Measurements from ENCODE around the gene TMEM132C.

The TMEM132C gene

DNA sequence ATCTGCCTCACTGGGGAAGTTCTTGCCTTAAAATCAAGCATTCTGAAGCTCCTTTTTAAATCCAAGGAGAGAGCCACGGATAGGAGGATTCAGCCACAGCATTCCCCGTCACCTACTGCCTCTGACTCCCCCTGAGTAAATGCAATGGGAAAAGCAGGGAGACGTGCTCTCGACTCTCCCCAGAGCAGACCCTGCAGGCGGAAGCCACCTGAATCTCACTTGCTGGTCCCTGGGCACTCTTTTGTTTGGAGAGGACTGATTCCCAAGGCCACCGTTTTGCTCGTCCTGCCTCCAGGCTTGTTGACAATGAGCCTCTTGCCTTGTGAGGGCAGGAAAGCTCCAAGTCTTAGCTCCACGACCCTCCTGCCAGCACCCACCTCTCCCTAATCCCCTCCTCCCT lies 352.3 kb downstream of the TMEM132C start:
- DNase-seq: no peak

DNA sequence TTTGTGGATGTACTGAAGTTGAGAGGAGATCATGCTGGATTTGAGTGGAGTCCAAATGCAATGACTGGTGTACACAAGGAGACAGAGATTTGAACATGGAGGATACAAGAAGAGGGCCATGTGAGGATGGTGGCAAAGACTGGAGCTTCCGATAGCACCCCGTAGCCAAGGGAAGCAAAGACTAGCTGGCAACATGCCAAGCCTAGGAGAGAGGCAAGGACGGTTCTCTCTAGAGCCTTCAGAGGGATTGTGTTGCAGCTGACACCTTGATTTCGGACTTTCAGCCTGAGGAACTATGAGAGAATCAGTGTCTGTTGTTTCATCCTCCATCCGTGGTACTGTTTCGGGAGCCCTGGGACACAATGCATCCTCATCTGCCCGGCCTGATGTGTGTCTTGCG lies 354.3 kb downstream of the TMEM132C start:
- no peak for DNase-seq

DNA sequence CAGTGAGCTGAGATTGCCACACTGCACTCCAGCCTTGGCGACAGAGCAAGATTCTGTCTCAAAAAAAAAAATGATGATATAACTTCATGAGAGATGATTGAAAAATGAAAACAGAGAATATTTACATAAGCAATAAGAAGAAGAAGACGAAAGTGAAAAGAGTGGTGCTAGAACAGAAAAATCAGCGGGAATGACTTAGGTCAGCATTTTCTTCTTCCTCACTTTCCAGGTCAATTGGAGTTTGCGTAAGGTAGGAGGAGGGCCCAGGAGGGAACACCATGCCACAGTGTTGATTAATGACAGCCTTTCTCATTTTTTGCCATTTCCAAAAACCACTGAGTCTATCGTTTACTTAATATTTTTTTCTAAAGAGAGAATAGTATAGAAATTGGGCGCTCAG lies 356.8 kb downstream of the TMEM132C start:
- no peak for DNase-seq

DNA sequence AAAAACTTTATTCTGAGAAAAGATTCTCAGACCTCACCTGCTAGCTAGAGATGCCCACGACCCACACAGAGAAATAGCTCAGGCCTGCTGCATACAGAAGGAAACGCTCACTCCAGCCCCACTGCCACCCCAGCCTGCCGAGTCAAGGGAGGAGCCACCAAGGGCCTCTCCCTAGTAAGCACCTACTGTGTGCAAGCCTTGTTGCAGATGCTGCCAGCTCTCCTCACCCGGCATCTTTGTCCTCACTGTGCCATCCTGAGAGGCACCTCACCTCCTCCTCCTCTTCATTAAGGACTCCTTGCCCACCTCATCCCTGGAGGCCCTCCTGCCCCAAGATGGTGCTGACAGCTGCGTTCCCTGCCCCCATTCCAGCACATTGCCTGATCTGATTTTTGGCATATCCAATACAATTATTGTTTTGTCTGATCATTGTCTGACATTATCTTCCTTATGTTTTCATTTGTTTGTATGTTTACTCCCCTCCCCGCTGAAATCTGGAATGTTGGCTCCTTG lies 359.9 kb downstream of the TMEM132C start:
- DNase-seq: no peak

DNA sequence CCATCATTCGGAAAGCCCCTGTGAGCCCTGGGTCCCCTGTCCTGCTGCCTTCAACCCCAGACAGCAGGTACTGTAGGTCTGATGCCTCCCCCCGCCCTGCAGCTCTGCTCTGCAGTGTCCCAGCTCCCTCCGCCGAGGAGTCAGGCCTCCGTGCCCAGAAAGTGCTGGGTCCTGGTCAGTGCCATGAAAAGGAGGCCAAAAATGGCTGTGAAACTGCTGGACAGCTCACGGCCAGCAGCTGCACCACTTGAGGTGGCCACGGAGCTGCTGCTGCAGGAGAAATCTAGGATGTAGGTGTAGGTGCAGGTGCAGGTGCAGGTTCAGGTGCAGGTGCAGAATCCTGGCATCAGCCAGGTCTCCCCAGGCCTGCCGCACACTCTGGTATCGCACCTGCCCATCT lies 360.7 kb downstream of the TMEM132C start:
- DNase-seq: no peak

DNA sequence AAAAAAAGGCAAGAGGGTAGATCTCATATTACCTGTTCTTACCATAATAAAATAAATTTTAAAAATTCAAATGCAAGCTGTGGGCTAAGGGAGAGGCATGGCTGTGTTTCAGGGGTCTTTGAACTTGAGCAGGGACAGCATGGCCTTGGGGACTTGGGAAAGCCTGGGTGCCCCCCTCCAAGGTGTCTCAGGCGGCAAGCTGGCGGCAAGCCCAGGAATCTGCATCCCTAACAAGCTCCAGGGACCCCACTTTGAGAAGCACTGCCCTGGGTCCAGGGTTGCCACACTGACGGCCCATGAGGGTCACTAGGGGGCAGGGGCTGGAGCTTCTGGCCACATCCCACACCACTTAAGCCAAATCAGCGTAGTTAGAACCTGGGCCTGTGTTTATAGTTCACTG lies 363.0 kb downstream of the TMEM132C start:
- DNase-seq: no peak

DNA sequence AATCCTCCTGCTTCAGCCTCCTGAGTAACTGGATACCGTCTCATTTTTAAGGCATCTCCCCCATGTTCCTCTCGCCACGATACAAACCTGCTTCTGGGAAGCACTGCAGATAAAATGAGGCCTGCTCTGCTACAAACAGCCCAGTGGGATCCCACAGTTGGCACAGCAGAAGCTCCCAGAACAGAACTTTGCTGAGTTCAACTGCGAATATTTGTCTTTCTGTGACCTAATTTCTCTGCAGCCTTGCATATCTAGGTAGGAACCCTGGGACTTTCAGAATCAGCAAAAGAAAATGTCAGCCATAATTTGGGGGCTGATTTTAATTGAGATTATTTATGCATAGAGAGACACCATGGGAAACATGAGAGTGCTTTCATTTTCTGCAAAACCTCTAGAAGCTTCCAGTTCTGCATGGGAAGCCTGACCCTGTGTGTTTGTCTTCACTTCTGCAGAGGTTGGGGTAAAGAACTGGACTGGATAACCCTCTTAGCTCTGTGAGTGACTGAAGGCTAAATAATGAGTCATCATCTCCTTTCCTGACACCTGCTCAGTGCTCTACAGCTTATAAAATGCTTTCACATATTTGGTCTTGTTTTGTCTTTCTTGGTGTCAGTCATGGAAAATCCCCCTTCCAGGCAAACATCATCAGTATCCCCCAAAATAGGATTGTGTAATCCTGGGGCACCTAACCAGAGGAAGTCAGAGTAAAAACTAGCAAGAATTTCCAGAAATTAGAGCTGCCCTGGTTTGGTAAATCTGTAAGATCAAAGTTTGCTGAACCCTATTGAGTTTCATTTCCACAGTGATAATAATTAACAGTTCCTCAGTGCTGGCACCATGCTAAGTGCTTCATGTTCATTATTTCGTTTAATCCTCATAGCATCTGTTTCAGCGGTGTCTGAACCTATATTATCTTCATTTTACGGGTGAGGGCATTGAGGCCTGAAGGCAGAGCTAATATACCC lies 371.0 kb downstream of the TMEM132C start:
- no peak for DNase-seq

DNA sequence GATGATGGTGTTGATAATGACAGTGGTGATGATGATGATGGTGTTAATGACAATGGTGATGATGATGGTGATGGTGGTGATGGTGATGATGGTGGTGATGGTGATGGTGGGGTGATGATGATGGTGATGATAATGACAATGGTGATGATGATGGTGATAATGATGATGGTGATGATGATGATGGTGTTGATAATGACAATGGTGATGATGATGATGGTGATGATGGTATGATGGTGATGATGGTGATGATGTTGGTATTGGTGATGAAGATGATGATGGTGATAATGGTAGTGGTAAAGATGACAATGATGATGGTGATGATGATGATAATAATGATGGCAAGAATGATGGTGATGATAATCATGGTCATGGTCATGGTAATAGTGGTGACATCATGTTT lies 372.1 kb downstream of the TMEM132C start:
- no peak for DNase-seq

DNA sequence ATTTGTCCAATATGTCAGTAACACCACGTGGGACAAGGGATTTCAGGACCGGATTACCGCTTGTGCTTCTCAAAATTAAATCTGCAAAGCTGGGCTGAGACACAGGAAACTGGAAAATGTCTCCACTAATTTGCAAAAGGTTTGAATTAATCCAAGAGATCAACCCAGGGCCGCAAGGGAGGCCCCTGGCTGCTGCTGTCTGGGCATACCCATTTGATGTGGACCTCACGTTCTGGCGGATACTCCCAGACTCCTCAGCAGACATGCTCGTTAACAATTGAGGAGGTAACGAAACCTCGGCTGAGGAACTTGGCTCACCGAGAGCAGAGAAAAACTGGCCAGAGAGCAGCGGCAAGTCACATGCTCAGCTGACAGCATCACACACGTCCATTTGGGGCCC lies 376.2 kb downstream of the TMEM132C start:
- no peak for DNase-seq

DNA sequence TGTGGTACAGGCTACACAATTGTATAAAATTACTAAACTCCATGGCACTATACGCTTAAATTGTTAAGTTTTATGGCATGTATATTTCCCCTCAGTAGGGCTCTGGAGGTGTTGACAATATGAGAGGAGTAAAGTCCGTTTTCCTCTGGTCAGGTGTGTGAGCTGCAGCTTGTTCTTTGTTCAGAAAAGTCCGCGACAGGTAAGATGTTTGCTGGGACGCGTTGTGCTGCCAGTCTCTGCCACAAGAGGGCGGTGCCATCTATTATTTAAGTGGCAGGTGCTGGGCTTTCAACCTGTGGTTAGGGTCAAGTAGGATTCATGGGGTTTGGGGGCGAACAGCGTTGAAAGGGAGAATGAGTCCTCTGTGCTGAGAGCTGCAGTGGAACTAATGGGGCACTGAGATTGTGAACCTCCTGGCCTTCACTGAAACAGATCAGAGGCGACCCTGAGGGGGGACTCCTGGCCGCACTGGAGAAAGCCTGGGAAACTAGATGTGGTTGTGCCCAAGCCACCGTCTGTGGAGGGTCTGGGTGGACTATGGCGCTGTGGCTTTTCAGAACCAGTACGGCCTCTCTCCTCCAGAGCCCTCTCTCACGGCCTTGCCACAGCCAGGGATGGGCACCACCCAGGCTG lies 377.8 kb downstream of the TMEM132C start:
- DNase-seq: no peak

DNA sequence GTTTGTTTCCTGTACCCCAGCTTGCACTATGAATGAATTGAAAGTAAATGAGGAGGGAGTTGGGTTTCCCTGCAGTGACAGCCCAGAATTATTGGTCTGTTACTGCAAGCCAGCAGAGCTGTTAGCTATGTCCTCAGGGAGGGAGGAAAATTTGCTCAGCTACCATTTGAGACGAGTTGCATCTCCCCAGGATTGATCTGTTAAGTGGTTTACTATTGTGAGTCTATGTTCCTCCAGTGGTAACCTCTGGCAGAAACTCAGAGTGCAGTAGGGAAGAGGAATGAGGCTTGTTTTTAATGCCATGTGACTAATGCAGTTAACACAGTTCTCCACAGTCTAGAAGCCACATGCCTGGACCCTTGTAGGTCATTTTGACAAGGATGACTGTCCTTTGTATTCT lies 382.9 kb downstream of the TMEM132C start:
- DNase-seq: no peak

DNA sequence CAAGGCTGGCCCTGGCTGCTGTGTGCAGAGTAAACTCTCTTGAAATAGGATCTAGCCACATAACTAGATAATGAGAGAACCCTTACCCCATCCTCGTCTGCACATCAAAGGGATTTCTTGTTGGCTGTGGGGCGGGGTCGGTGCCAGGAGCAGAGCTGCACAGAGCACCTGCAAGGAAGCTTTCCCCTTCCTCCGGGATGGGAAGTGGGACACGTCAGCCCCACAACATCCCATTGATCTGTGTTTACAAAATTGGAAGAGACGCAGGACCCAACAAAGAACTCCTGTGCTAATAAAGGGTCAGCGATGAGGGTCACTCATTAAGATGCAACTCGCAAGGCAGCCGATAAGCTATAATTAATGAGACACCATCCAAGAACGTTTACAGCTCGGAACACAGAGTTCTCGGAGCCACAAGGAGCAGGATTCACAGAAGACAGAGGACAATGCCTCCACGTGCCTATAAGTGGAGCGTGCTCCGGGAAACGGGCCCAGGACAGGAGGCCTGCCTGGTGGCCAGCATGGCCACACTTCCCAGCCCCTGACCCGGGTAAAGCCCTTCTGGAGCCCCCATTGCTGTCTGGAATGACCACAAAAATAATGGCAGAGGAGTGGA lies 385.3 kb downstream of the TMEM132C start:
- DNase-seq: no peak

DNA sequence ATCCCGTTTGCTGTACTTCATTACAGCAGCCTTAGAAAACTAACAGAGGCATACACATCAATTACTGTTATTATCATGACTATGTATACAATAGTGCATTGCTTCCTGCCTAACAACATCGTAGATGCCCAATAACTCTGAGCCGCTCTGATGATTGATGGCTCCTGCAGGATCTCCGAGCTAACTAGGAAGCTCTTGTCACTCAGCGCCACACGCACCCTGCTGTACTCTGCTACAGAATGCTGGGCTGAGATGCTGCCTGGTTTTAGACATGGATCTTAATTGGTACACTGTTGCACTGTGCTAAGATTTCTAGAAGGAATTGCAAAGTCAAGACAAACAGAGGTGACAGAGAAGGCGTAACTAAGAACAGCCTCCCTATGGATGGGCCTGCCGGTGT lies 387.5 kb downstream of the TMEM132C start:
- DNase-seq: no peak

DNA sequence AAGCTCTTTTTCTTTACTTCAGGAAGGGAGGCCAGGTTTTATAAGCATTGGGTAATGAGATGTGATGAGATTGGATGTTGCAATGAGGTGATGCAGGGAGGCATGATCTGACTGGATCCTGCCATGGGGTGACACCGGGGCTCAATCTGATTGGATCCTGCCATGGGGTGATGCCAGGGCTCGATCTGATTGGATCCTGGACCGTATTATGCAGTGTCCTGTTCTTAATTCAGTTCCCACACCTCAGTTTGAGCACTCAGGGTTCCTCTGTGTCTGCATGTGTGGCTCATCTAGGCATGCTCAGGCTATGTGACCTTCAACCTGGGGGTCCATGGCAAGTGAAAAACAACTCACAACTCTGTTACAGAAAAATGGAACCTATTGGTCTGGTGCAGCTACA lies 390.4 kb downstream of the TMEM132C start:
- DNase-seq: no peak

DNA sequence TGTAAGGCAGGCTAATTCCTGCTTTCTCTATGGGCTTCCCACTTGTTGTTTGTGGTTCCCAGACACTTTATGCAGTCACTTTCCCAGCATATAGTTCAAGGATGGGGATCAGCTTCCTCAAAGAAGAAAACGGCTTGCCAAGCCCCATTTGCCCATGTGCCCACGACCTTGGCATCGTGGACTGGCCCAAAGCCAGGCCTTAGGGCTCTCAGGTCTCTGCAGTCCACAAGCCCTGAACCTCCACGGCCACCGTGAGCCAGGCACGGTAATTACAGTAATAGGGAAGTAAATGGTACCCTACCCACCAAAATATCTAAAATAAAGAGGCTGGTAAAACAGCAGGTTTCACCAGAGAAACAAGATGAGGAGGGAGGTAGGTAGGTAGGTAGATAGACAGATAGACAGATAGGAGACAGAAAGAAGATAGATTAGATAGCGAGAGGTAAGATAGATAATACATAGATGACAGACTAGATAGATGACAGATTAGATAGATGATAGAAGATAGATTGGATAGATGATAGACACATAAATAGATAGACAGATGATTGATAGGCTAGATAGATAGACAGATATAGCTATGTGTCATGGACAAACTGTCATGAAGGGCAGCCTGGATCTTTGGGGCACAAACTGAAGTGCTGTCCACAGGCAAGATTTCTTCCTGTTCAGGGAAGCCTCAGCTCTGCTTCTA lies 393.7 kb downstream of the TMEM132C start:
- no peak for DNase-seq

DNA sequence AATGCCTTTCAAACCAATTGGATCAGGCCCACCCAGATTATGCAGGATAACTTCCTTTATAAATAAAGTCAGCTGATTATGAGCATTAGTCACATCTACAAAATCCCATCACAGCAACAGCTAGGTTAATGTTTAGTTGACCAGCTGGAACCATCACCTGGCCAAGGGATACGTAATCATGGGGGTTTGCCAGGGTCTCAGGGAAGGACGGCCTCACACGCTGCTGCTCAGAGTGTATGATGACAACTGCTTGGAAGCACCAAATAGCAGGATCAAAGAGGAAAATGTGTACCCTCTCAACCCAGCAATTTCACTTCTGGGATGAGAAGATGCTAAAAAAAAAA lies 394.2 kb downstream of the TMEM132C start:
- no peak for DNase-seq

DNA sequence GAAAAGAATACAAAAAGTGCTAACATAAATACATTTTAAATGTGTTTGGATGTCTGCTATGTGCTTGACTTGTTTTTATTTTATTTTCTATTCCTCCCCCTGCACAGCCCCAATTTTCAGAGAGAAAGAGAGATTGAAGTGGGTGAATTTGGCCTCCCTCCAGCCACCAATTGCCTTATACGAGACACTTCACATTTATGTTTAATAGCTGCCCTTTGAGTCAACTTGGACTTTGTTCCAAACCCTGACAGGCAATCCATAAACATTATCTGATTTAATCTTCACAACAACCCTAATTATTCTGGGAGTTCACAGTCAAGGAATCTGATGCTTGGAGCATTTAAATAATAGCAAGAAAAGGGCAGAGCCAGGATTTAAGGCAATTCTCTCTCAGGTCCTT lies 395.1 kb downstream of the TMEM132C start:
- no peak for DNase-seq

DNA sequence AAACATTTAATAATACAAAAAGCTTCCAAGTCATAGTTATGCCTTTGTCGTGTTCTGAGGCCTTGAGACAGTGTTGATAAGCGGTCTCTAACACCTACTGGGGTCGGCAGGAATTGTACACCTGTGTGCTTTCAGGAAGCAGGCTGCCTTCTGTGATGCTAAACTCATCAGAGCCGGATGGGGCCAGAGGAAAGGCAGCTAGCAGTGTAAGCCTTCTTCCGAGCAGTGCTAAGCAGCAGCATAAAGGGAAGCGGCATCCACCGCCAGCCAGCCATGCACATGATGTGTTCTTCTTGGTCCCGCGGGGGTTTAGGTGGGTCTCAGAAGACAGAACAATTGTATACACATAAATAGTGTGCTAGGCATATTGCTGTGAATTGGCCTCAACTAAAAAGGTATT lies 397.5 kb downstream of the TMEM132C start:
- no peak for DNase-seq

DNA sequence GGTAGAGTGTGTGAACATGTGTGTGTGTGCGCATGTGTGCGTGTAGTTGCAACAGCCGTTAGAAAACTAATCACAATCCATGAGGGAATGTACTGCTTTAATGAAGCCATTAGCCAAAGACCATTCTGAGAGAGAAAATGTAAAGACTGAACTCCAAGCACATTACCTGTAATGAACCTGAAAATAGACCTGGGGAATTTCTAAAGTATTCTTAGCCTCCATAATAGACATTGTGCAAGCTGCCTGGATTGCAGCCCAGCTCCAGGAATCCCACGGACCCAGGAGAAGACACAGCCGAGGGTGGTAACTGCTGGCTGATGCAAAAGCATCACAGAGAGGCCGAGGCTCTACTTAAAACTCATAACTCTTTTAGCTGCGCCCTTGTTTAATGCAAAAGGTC lies 400.2 kb downstream of the TMEM132C start:
- no peak for DNase-seq

DNA sequence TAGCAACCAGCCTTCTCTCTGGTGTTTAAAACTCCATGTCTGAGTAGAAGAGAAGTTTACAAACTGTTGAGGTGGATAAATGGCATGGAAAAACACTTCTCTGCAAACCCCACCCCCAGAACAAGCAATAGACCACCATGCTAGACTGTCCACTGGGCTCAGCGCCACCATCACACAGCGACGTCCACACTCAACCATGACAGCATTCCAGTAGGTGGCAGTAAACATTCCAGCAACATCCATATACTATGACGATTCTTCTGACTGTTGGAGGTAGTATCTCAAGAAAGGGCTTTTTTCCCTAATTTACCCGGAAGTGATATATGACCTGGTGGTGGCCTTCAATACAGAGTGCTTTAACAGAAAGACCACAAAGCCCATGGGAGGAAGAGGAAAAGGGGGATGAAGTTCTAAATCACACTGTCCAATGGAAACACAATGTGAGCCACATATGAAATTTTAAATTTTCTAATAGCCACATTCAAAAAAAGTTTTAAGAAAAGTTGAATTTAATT lies 404.6 kb downstream of the TMEM132C start:
- no peak for DNase-seq

DNA sequence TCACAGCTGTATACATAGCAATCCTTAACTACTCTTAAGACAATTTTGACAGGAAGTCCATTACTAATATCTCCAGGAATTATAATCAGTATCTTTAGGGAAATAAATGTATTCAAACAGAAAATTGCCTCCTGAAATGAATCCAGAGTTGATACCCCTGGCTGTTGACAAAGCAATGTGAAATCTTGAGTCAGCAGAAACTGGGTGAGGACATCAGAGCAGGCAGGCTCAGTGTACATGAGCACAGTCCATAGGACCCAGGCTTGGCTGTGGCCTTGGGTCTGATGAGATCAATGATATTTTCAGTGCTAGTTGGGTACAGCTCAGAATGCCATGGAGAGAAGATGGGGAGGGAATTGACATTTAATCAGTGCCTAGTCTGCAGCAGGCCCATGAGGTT lies 405.5 kb downstream of the TMEM132C start:
- DNase-seq: no peak

DNA sequence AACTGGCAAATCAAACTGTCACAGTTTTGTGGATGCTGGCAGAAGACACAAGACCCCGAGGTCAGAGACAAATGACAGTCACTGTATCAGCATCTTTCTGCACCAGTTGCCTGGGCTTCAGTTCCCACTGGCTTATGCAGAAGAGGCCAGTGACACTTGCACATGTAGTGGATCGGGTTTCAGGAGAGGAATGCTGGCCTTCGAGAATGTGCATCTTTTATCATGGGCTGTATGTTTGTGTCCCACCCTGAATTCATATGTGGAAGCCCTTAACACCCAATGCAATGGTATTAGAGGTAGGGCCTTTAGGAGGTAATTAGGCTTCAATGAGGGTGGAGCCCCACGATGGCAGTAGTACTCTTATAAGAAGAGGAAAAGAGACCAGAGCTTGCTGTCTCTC lies 405.9 kb downstream of the TMEM132C start:
- no peak for DNase-seq

DNA sequence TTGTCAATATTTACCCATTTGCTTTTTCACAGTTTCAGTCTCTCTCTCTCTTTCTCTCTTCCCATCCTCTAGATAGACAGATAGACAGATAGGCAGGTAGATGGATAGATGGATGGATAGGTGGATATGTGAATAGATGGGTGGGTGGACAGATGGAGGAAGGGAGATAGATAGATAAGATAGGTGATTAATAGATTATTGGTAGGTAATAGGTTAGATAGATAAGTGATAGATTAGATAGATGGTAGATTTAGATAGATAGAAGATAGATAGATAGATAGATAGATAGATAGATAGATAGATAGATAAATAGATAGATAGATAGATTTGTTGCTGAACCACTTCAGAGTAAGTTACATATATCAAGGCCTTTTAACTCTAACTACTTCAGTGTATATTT lies 408.6 kb downstream of the TMEM132C start:
- DNase-seq: no peak

All from effector CD8-positive, alpha-beta T cell (primary cell).